Measurements from ENCODE around the gene ABCA2.
A peak's percentile ranks its signal among the peaks of the same experiment; 100 is the strongest.

Gene ABCA2

GRCh38 chr9:136980669-136981478 is 47.2 kb downstream of the ABCA2 start:
- no peak for DNase-seq (ENCODE audit: low read depth)

- no peak for DNase-seq (ENCODE audit: low read depth)
Observed at GRCh38 chr9:136979769-136980587, 48.1 kb downstream of the ABCA2 start.

DNA sequence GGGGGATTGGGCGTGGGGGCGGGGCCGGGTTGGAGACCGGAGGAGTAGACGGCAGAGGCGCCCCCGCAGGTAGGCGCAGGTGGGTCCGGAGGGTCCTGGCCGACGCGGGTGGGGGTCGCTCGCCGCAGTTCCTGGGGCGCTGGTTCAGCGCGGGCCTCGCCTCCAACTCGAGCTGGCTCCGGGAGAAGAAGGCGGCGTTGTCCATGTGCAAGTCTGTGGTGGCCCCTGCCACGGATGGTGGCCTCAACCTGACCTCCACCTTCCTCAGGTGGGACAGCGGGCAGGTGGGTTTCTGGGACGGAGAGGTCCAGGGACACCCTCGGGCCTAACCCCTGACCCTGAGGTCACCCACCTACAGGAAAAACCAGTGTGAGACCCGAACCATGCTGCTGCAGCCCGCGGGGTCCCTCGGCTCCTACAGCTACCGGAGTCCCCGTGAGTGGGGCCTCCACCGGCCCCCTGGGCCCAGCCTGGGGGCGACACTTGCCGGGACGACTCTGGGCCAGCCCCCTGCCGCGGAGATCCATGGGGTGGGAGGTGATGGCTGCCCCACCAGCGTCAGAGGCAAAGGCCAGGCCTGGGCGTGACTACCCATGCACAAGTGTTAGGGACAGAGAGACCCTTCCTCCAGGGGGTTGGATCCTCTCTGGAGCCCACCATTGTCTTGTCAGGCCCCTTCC is 49.0 kb downstream of the ABCA2 start:
- DNase-seq (ENCODE audit: low read depth) = no peak

DNA sequence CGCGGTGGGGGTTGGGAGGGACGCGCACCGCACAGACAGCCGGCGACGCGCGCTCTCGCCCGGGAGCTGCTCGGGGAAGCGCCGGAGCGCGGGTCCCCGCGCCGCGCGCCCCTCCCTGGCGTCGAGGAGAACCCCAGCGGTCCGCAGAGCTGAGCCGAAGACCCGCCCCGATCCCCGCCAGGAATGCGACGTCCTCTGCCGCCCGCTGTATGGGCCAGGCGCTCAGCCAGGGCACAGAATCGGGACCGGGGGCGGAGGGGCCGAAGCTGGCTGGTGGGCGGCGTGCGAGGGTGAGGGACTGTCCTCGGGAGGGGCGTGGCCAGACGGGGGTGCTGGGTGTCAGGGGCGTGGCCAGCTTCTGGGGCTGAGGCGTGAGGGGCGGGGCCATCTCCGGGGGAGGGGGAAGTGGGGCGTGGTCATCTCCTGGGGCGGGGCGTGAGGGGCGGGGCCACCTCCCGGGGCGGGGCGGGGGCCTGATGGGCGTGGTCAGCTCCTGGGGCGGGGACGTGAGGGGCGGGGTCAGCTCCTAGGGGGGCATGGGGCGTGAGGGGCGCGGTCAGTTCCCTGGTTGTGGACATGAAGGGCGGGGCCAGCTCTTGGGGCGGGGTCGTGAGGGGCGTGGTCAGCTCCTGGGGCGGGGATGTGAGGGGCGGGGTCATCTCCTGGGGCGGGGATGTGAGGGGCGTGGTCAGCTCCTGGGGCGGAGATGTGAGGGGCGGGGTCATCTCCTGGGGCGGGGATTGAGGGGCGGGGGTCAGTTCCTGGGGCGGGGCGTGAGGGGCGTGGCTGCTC is 49.8 kb downstream of the ABCA2 start:
- peak; percentile 68 for DNase-seq (ENCODE audit: low read depth)

DNA sequence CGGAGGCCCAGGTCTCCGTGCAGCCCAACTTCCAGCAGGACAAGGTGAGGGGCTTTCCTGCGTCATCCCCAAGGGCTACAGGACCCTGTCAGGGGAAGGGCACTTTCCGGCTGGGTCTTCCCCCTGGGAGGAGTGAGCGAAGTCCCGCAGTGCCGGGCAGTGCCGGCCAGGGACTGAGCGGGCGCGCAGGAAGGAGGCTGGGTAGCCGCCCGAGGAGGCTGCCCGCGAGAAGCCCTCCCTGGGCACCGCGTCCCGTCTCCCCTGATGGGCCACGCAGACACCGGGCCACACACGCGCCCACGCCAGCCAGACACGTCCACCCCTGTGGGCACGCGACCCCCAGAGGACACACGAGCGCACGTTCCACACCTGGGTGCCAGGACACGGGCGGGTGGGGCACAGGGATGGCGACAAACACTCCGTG is 50.4 kb downstream of the ABCA2 start:
- no peak for DNase-seq (ENCODE audit: low read depth)

GRCh38 chr9:136977223-136977622 is 50.8 kb downstream of the ABCA2 start, which contains the start of gene PTGDS:
Gene PTGDS (plus strand): TSS chr9:136977504. CDS start chr9:136977579, 75 bp downstream.
- no peak for DNase-seq (ENCODE audit: low read depth)

GRCh38 chr9:136975644-136976043 is 52.4 kb downstream of the ABCA2 start:
- no peak for DNase-seq (ENCODE audit: low read depth)

DNA sequence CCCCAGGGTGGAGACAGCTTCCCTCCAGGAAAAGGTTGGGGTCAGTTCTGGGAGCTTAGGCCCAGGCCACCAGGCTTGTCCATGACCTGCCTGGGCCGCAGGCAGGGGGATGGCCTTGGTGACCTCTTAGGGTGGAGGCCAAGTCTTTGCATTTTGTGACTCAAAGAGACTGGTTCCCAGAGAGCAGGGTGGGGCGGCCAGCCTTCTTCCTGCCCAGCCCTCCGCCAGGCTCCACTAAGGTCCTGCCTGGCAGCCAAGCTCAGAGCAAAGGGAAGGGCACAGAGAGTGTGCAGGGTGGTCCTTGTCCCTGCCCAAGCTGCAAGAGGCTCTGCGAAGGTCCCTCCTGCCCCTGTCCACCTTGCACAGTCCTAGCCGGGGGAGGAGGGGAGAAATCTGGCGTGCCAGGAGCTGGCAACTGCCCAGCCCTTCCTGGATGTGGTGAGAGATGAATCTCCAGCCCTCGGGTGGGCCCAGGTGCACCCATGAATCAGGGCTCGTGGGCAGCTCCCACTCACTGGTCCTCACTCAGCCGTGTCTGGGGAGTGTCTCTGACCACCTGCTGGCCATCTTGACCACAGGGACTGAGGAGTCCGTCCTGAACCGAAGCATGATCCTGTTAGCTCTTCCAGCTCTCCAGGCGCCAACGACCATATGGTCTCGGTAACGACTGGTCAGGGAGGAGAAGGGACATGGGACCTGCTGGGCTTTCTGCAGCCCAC is 53.1 kb downstream of the ABCA2 start:
- no peak for DNase-seq (ENCODE audit: low read depth)

- no peak for DNase-seq (ENCODE audit: low read depth)
Observed at GRCh38 chr9:136973618-136974617, 54.1 kb downstream of the ABCA2 start.

DNA sequence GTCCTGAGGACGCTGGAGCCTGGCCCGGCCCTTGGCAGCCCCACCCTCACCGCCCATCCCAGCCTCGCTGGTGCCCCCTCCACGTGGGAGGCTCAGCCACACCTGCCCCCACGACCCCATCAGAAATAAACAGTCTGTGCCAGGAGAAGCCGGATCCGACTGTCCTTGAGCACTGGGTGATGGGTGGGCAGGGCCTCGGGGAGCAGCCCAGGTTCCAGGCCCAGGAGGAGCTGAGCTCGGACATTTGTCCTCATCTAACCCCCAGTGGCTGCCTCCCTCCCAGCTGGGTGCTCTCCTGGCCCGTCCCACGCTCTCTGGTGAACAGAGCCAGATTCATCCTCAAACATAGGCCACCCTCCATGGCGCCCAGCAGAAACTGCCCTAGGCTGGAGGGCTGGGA is 55.3 kb downstream of the ABCA2 start:
- no peak for DNase-seq (ENCODE audit: low read depth)

DNA sequence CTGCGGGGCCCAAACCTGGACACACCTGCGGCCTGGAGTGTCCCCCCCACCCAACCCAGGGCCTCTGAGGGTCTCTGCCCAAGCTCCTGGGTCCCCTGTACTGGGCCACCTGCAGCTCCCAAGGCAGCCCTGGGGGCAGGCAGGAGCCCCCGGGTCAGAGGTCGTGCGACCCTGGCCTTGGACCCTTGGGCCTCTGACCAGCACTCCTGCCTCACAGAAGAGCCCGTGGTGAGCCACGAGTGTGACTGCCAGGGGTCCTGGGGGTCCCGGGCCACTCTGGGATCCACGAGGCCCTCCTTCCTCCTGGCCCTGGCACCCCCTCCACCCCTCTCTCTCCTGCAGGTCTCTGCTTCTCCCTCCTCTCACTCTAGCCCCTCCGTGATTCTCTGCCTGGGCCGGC is 55.7 kb downstream of the ABCA2 start:
- no peak for DNase-seq (ENCODE audit: low read depth)

GRCh38 chr9:136971746-136972145 is 56.3 kb downstream of the ABCA2 start:
- DNase-seq (ENCODE audit: low read depth) = no peak

- no peak for DNase-seq (ENCODE audit: low read depth)
Observed at GRCh38 chr9:136970361-136970760, 57.7 kb downstream of the ABCA2 start.

- DNase-seq (ENCODE audit: low read depth) = no peak
Observed at GRCh38 chr9:136969774-136970173, 58.3 kb downstream of the ABCA2 start.

GRCh38 chr9:136969150-136969549 is 58.9 kb downstream of the ABCA2 start:
- DNase-seq (ENCODE audit: low read depth) = no peak

DNA sequence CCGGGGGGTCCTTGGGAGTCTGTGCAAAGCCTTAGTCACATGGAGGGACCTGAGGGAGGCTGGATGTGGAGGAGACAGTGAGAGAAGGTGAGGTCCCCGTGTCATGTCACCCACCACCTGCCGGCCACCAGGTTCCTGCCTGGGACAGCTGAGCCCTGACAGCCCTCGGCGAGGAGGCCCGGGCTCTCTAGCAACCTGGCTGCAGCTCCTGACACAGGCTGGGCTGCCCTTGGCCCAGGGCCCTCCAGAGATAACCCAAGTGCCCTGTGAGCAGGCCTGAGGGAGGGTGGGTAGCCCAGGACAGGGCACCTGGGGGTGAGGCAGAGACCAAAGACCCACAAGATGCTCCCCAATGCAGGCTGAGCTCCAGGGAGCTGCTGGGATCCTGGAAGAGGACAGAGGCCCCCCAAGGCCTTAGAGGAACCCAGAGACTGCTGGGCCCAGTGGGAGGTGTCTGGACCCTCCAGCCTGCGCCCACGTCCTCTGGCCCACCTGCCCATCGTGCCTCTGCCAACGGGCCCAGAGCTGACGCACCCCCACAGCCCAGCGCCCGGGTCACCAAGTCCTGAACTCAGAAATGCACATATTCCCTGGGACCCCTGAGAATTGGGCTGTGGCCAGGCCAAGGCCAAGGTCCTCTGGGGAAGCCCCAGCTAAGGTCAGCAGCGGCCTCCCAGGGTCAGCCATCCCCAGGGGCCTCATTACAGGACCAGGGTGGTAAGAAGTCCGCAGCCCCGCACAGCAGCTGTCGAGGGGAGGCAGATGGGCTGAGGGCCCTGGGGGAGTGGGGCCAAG is 59.5 kb downstream of the ABCA2 start:
- no peak for DNase-seq (ENCODE audit: low read depth)

GRCh38 chr9:136965771-136966484 is 62.1 kb downstream of the ABCA2 start:
- DNase-seq (ENCODE audit: low read depth) = no peak

DNA sequence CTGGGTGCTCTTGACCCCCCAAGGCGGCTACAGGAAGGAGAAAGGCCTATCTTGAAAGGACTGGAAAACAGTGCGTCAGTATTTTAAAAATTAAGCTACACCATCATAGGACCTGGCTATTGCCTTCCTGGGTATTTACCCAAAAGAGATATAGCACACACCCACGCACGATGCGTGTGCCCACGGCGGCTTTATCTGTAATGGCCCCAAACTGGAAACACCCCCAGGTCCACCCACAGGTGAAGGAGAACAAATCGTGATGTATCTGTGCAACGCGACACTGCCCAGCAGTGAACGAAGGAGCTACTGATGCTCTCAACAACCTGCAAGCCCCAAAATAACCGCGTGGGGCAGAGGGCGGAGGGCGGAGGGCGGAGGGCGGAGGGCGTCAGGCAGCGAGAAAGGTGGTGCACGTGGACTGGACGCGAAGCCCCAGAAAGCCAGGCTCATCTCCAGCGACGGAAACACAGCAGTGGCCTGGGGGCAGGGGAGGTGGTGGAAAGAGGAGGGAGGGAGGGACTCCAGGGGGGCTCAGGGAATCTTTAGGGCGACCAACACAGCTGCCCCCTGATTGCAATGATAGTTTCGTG is 63.1 kb downstream of the ABCA2 start:
- DNase-seq (ENCODE audit: low read depth) = no peak
